Measurements from ENCODE around the gene PRKD1. TPM values are rescaled to one million over a fixed set of nuclear protein-coding genes. Genes with fewer than 3 reads are reported as not detected.

Gene PRKD1
- total and polyA plus RNA-seq, 10 of the 15 experiments (the other 5 are each of a cell fraction or from before 2014, with no cell fraction given) = 0.02 to 0.56 TPM; not detected in 8

GRCh38 chr14:29802211-29802610 is 125.4 kb downstream of the PRKD1 start:
- Histone ChIP-seq H2AFZ (ENCODE audit: control insufficient read depth, low read depth, low read length) (no peak overlapping the region), H4K20me1 (ENCODE audit: control insufficient read depth, insufficient read depth) (no peaks in the 10 kb centered on the region), H3K9ac (ENCODE audit: control insufficient read depth, insufficient read depth, low read length) (no peak overlapping the region), H3K27ac (ENCODE audit: control insufficient read depth, insufficient read depth) (no peak overlapping the region), H3K27me3 (replicated peaks in 1 of 2; ENCODE audit: control insufficient read depth in 2 of 2, insufficient read depth in 2 of 2, low read length in 1 of 2) (no peaks in the 10 kb centered on the region), H3K4me2 (ENCODE audit: control insufficient read depth, insufficient read depth) (no peak overlapping the region), H3K9me3 (replicated peaks; ENCODE audit: control insufficient read depth, insufficient read depth, low read length) (no peaks in the 10 kb centered on the region), H3K79me2 (ENCODE audit: control insufficient read depth, insufficient read depth, low read length) (no peaks in the 10 kb centered on the region), H3K4me1 (ENCODE audit: control insufficient read depth, insufficient read depth, low read length) (no peaks in the 10 kb centered on the region), H3K4me3 (no peak overlapping the region), H3K36me3 (ENCODE audit: control insufficient read depth in 2 of 2, insufficient read depth in 2 of 2, low read length in 1 of 2) (no peaks in the 10 kb centered on the region)
- in situ Hi-C loops (cut with MboI) = no loop called here
- intact Hi-C loops (cut with micrococcal nuclease; ENCODE audit: unreplicated experiment) = no loop called here
- ATAC-seq (no peak), DNase-seq (ENCODE audit: low read depth, low spot score) (no peak), FAIRE-seq (no peak)
- SMC1A ChIA-PET (ENCODE audit: uncharacterized antibody, unreplicated experiment) = no interaction called here
- RAD21 ChIA-PET (ENCODE audit: unreplicated experiment) = no interaction called here
- BruUV-seq (replicated peaks) = no TSS peak
- POLR2A ChIA-PET = no interaction called here
- TF ChIP-seq FOXM1 (IDR thresholded peaks at IDR 0.05; ENCODE audit: low read depth, low read length) (no peak), NRF1 (conservative IDR thresholded peaks at IDR 0.05; ENCODE audit: low read depth, low read length) (no peak), MEF2A (IDR thresholded peaks at IDR 0.05; ENCODE audit: insufficient read depth, low read depth, low read length) (no peak), SP1 (IDR thresholded peaks at IDR 0.05; ENCODE audit: low read depth, low read length) (no peak), RAD21 (IDR thresholded peaks at IDR 0.05; ENCODE audit: insufficient read depth, low read depth, low read length) (no peak), POLR2AphosphoS5 (IDR thresholded peaks at IDR 0.05; ENCODE audit: low read length) (no peak), FOS (IDR thresholded peaks at IDR 0.05; ENCODE audit: borderline replicate concordance, extremely low read depth, insufficient read length) (no peak), CTCF (IDR thresholded peaks at IDR 0.05 in 2 of 3, conservative IDR thresholded peaks at IDR 0.05 in 1 of 3; ENCODE audit: control insufficient read depth in 2 of 3, extremely low read depth in 1 of 3, insufficient read depth in 1 of 3, low read depth in 3 of 3, low read length in 3 of 3) (no peak), BRCA1 (IDR thresholded peaks at IDR 0.05; ENCODE audit: low read depth, low read length) (no peak), SPI1 (IDR thresholded peaks at IDR 0.05; ENCODE audit: borderline replicate concordance, insufficient read depth, low read depth, low read length) (no peak), HDGF (IDR thresholded peaks at IDR 0.05) (no peak), IKZF1 (conservative IDR thresholded peaks at IDR 0.05) (no peak)
- CTCF ChIA-PET = no interaction called here
